Spleen (tissue), 7 donors: ENCODE data around the gene KMO.

Experiments used
- CTCF ChIP-seq, 11 experiments: fragments of 200-600 bp in 7 of 11; fragments of 450-650 bp in 4 of 11; sonication (generic) in 4 of 11; IDR thresholded peaks in 8 of 11; conservative IDR thresholded peaks in 3 of 11; 1 replicate in 7 of 11; 2 replicates in 4 of 11; pipeline versions ENCODE4 v1.4.0 to v1.8.0; 2016 to 2021; ENCODE audit warnings: antibody characterized with exemption in 11 of 11, inconsistent platforms in 4 of 11, mild to moderate bottlenecking in 1 of 11
- POLR2AphosphoS5 ChIP-seq, 3 donors: sonication (generic); formaldehyde crosslinking; IDR thresholded peaks; one replicate each; pipeline ENCODE4 v1.5.1; 2017; ENCODE audit warnings: antibody characterized with exemption in 3 of 3
- donor health status: DM: no; HTN: no; CAD: no; lungs with moderate emphysema.
- donor health status: DM: no; HTN: no; CAD: no.
- donor health status: DM: no; HTN: no; CAD: no.

DNA sequence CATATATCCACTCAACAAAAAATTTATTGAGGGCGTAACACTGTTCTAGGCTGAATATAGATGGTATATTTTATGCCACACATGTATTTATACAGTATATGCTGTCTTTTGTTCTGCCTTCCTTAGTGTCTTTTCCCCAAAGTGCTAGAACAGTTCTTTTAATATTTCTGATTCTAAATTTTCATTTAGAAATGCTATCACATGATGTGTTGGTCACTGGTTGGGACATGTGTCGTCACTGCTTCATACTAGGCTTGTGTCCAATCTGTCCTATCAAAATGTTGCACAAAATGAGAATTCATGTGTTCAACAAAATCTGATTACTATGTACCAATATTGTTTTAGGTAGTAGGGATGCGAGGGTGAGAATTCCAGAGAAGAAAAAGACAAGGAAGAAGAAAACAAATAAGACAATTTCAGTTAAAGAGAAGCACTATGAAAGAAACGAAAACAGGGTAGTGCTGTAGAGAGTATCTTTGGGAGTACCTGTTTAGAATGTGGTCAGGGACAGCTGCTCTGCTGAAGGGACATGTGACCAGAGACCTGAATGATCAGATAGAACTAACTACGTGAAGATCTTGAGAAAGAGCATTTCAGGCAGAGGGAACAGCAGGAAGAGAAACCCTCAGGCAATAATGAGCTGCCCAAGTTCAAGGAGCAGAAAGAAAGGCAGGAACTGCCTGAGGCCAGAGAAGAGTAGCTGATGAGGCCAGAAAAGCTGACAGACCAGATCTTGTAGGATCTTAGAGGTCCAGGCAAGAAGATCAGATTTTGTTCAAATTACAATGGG lies 1.3 kb downstream of the KMO start:
- TF ChIP-seq CTCF (IDR thresholded peaks at IDR 0.05 in 8 of 11, conservative IDR thresholded peaks at IDR 0.05 in 3 of 11) (no peak), POLR2AphosphoS5 (IDR thresholded peaks at IDR 0.05) (peak in 1 of 3 donors; percentile 52)
